Keratinocyte (primary cell): Measurements from ENCODE around the gene PLEKHS1. TPM values are rescaled to one million over a fixed set of nuclear protein-coding genes. Genes with fewer than 3 reads are reported as not detected.
"Not testable (repeated sequence)": the region's sequence is repeated elsewhere in the genome, so short reads cannot be mapped to it uniquely, and the experiment has no call there.

Experiments used
- DNase-seq: peaks from one replicate; pipeline ENCODE4 v3.0.0-alpha.2; 2011; ENCODE audit warnings: low read depth, missing footprints, low spot score
- FAIRE-seq: peaks from 2 replicates; lab custom pipeline; 2011; peaks lifted over from hg19 to GRCh38; lab: Jason Lieb, UNC
- H2AFZ ChIP-seq: 2 replicates; pipeline ENCODE4 v1.6.0; 2012; ENCODE audit warnings: low read length, control low read depth, inconsistent platforms; ENCODE audit not compliant: control insufficient read depth
- H3K27ac ChIP-seq: 2 replicates; pipeline ENCODE4 v1.5.1; 2011; ENCODE audit warnings: low read length; ENCODE audit not compliant: control insufficient read depth, insufficient read depth
- H3K27me3 ChIP-seq: 3 replicates; pipeline ENCODE4 v1.6.0; 2011; ENCODE audit warnings: low read length; ENCODE audit not compliant: control insufficient read depth, insufficient read depth; ENCODE audit errors: extremely low read depth
- H3K36me3 ChIP-seq, 2 experiments: 2 replicates in 1 of 2; 3 replicates in 1 of 2; pipeline ENCODE4 v1.5.1; 2011; ENCODE audit warnings: low read length in 2 of 2, mild to moderate bottlenecking in 1 of 2; ENCODE audit not compliant: control insufficient read depth in 2 of 2, insufficient read depth in 2 of 2; ENCODE audit errors: extremely low read depth in 1 of 2
- H3K4me1 ChIP-seq: 3 replicates; pipeline ENCODE4 v1.5.1; 2011; ENCODE audit warnings: low read length; ENCODE audit not compliant: control insufficient read depth, insufficient read depth; ENCODE audit errors: extremely low read depth
- H3K4me2 ChIP-seq: 3 replicates; pipeline ENCODE4 v1.6.0; 2011; ENCODE audit warnings: low read depth, low read length; ENCODE audit not compliant: control insufficient read depth, insufficient read depth; ENCODE audit errors: extremely low read depth
- H3K4me3 ChIP-seq, 3 experiments: fragments of 200-600 bp in 1 of 3; sonication (generic) in 1 of 3; 2 replicates in 2 of 3; 3 replicates in 1 of 3; pipeline ENCODE4 v1.5.1; 2011 to 2016; ENCODE audit warnings: low read length in 3 of 3, mild to moderate bottlenecking in 3 of 3, control low read depth in 2 of 3, inconsistent platforms in 1 of 3, low read depth in 1 of 3, mixed read lengths in 1 of 3, mixed run types in 1 of 3, moderate library complexity in 1 of 3; ENCODE audit not compliant: control insufficient read depth in 2 of 3, insufficient read depth in 2 of 3; ENCODE audit errors: extremely low read depth in 1 of 3
- H3K79me2 ChIP-seq: 2 replicates; pipeline ENCODE4 v1.6.0; 2012; ENCODE audit warnings: low read length; ENCODE audit not compliant: control insufficient read depth, insufficient read depth
- H3K9ac ChIP-seq: 3 replicates; pipeline ENCODE4 v1.6.0; 2011; ENCODE audit warnings: low read length; ENCODE audit not compliant: control insufficient read depth, insufficient read depth; ENCODE audit errors: extremely low read depth
- H3K9me1 ChIP-seq: 3 replicates; pipeline ENCODE4 v1.6.0; 2011; ENCODE audit warnings: low read length; ENCODE audit not compliant: control insufficient read depth, insufficient read depth; ENCODE audit errors: extremely low read depth
- H3K9me3 ChIP-seq: 2 replicates; pipeline ENCODE4 v1.5.1; 2012; ENCODE audit warnings: low read depth, low read length; ENCODE audit not compliant: control insufficient read depth
- H4K20me1 ChIP-seq: 3 replicates; pipeline ENCODE4 v1.6.0; 2011; ENCODE audit warnings: low read length; ENCODE audit not compliant: control insufficient read depth, insufficient read depth; ENCODE audit errors: extremely low read depth
- CTCF ChIP-seq, 3 experiments: IDR thresholded peaks in 1 of 3; conservative IDR thresholded peaks in 1 of 3; optimal IDR thresholded peaks in 1 of 3; 2 replicates in 2 of 3; 3 replicates in 1 of 3; pipeline versions ENCODE3 to v1.5.1; 2011; ENCODE audit warnings: low read length in 3 of 3, mild to moderate bottlenecking in 3 of 3, moderate library complexity in 2 of 3, control low read depth in 1 of 3, inconsistent platforms in 1 of 3; ENCODE audit not compliant: insufficient read depth in 2 of 3; ENCODE audit errors: extremely low read depth in 1 of 3
- EZH2 ChIP-seq: IDR thresholded peaks from one replicate; pipeline ENCODE4 v1.6.1; 2012; ENCODE audit warnings: inconsistent platforms, mild to moderate bottlenecking, low read length, moderate library complexity
- dilution Hi-C: fragments of 300-500 bp; cut with MboI; formaldehyde crosslinking; loops from one replicate; pipeline ENCODE4 v1.7.0; 2020; ENCODE audit warnings: low sequenced_read_pairs; ENCODE audit not compliant: extremely low pct_ligation_motif_present
- polyA plus RNA-seq, 5 experiments: library from polyadenylated mRNA; depleted of rRNA in 3 of 5; stranded (reverse) in 3 of 5; stranded (forward) in 1 of 5; unstranded in 1 of 5; fragments of >200 nt; gene quantifications; 1 replicate in 1 of 5; 2 replicates in 3 of 5; 3 replicates in 1 of 5; pipeline versions ENCODE4 v1.2.1 to v1.2.3, GENCODE V29; 2011 to 2012; ENCODE audit warnings: missing spikeins in 2 of 5, low read depth in 1 of 5, low replicate concordance in 1 of 5

PLEKHS1 gene
- polyA plus RNA-seq, 1 donor (not counting 4 experiments of a cell fraction or from before 2014, with no cell fraction given): not detected

- FAIRE-seq: no peak
- TF ChIP-seq EZH2 (no peak), CTCF (optimal IDR thresholded peaks at IDR 0.05 in 1 of 3, IDR thresholded peaks at IDR 0.05 in 1 of 3, conservative IDR thresholded peaks at IDR 0.05 in 1 of 3; ENCODE audit: extremely low read depth in 1 of 3, insufficient read depth in 2 of 3, low read length in 3 of 3) (no peak)
- Histone ChIP-seq H3K36me3 (no peaks in the 10 kb centered on the region), H2AFZ (no peak overlapping the region), H3K4me1 (no peaks in the 10 kb centered on the region), H3K27me3 (no peaks in the 10 kb centered on the region), H3K79me2 (no peaks in the 10 kb centered on the region), H3K9ac (no peak overlapping the region), H3K27ac (no peak overlapping the region), H3K4me2 (no peak overlapping the region), H3K9me3 (no peaks in the 10 kb centered on the region), H3K4me3 (no peak overlapping the region), H4K20me1 (no peaks in the 10 kb centered on the region), H3K9me1 (no peaks in the 10 kb centered on the region)
- no peak for DNase-seq
- dilution Hi-C loops: no loop called here
Observed at GRCh38 chr10:113819989-113820388, 68.5 kb downstream of the PLEKHS1 start.

GRCh38 chr10:113820507-113820906 is 69.0 kb downstream of the PLEKHS1 start:
- no peaks in the 10 kb centered on the region for H3K79me2 ChIP-seq
- no peak overlapping the region for H2AFZ ChIP-seq
- H3K9me3 ChIP-seq: no peaks in the 10 kb centered on the region
- H3K4me1 ChIP-seq: no peaks in the 10 kb centered on the region
- no peak for FAIRE-seq
- H3K4me3 ChIP-seq: no peak overlapping the region
- H3K36me3 ChIP-seq: no peaks in the 10 kb centered on the region
- no peak overlapping the region for H3K4me2 ChIP-seq
- TF ChIP-seq EZH2 (no peak), CTCF (optimal IDR thresholded peaks at IDR 0.05 in 1 of 3, IDR thresholded peaks at IDR 0.05 in 1 of 3, conservative IDR thresholded peaks at IDR 0.05 in 1 of 3; ENCODE audit: extremely low read depth in 1 of 3, insufficient read depth in 2 of 3, low read length in 3 of 3) (peak in 1 of 3 experiments; percentile 1)
- H3K27me3 ChIP-seq: no peaks in the 10 kb centered on the region
- no peaks in the 10 kb centered on the region for H3K9me1 ChIP-seq
- no peak overlapping the region for H3K9ac ChIP-seq
- H4K20me1 ChIP-seq: no peaks in the 10 kb centered on the region
- no peak overlapping the region for H3K27ac ChIP-seq
- dilution Hi-C loops: no loop called here
- DNase-seq: no peak

GRCh38 chr10:113821306-113821705 is 69.8 kb downstream of the PLEKHS1 start:
- dilution Hi-C loops, H3K9me3 ChIP-seq, H2AFZ ChIP-seq, H3K4me1 ChIP-seq, H3K9me1 ChIP-seq, H3K27me3 ChIP-seq, H3K4me2 ChIP-seq, H4K20me1 ChIP-seq, H3K9ac ChIP-seq, FAIRE-seq, H3K4me3 ChIP-seq, H3K79me2 ChIP-seq, H3K36me3 ChIP-seq, DNase-seq, H3K27ac ChIP-seq: not testable (repeated sequence)
